ENCODE measurements around the gene ING1.

The ING1 gene

GRCh38 chr13:110706570-110707372 is 6.7 kb upstream of the ING1 start:
- TF ChIP-seq MYC (IDR thresholded peaks at IDR 0.05; ENCODE audit: low read depth, low read length) (no peak), POLR2A (IDR thresholded peaks at IDR 0.05; ENCODE audit: extremely low read depth, insufficient read length) (no peak), MAX (IDR thresholded peaks at IDR 0.05; ENCODE audit: low read depth, low read length) (no peak), CTCF (IDR thresholded peaks at IDR 0.05; ENCODE audit: low read depth, low read length) (no peak)
- H3K4me3 ChIP-seq (ENCODE audit: low read depth, low read length): peak overlapping the region; percentile 62
- DNase-seq (ENCODE audit: low read depth): no peak

- peak overlapping the region; percentile 88 for H3K4me3 ChIP-seq (ENCODE audit: low read depth, low read length)
- TF ChIP-seq MAX (IDR thresholded peaks at IDR 0.05; ENCODE audit: low read depth, low read length) (peak; percentile 81), MYC (IDR thresholded peaks at IDR 0.05; ENCODE audit: low read depth, low read length) (peak; percentile 58; the same call in 1 of the 2 replicates), CTCF (IDR thresholded peaks at IDR 0.05; ENCODE audit: low read depth, low read length) (no peak), POLR2A (IDR thresholded peaks at IDR 0.05; ENCODE audit: extremely low read depth, insufficient read length) (peak; percentile 99)
- peak; percentile 93 for DNase-seq (ENCODE audit: low read depth)
Measured at GRCh38 chr13:110712081-110712848, 1.2 kb upstream of the ING1 start.

- peak overlapping the region; percentile 87 for H3K4me3 ChIP-seq (ENCODE audit: low read depth, low read length)
- DNase-seq (ENCODE audit: low read depth): peak; percentile 100
- TF ChIP-seq MAX (IDR thresholded peaks at IDR 0.05; ENCODE audit: low read depth, low read length) (peak; percentile 80), MYC (IDR thresholded peaks at IDR 0.05; ENCODE audit: low read depth, low read length) (peak; percentile 81), CTCF (IDR thresholded peaks at IDR 0.05; ENCODE audit: low read depth, low read length) (no peak), POLR2A (IDR thresholded peaks at IDR 0.05; ENCODE audit: extremely low read depth, insufficient read length) (peak; percentile 99)
Measured at GRCh38 chr13:110712849-110713641, 455 bp upstream of the ING1 start.

GRCh38 chr13:110713981-110714796 is 689 bp downstream of the ING1 start:
- DNase-seq (ENCODE audit: low read depth): peak; percentile 79
- TF ChIP-seq MAX (IDR thresholded peaks at IDR 0.05; ENCODE audit: low read depth, low read length) (no peak), POLR2A (IDR thresholded peaks at IDR 0.05; ENCODE audit: extremely low read depth, insufficient read length) (no peak), CTCF (IDR thresholded peaks at IDR 0.05; ENCODE audit: low read depth, low read length) (no peak), MYC (IDR thresholded peaks at IDR 0.05; ENCODE audit: low read depth, low read length) (no peak)

More at GRCh38 chr13:110713981-110714796, 689 bp downstream of the ING1 start:
- H3K4me3 ChIP-seq (ENCODE audit: low read depth, low read length): peak overlapping the region; percentile 72

All from NB4 (cell line).